IMR-90 (cell line): ENCODE results near the gene ADARB2.

ENCODE experiments used
- BHLHE40 ChIP-seq: fragments of 150-350 bp; IDR thresholded peaks from 2 replicates; pipeline ENCODE4 v1.6.1; 2016; ENCODE audit warnings: mild to moderate bottlenecking, low read depth, low read length
- RAD21 ChIP-seq: IDR thresholded peaks from 2 replicates; pipeline ENCODE4 v1.6.1; 2012; ENCODE audit warnings: low read length, improper control_type of control experiment
- TF ChIP-seq, protein P1 (sequence below): conservative IDR thresholded peaks from 2 replicates; pipeline ENCODE4 v1.5.1; 2012; ENCODE audit warnings: mild to moderate bottlenecking, low read depth, low read length, improper control_type of control experiment

GRCh38 chr10:1199897-1200721 lies 537.2 kb downstream of the ADARB2 start:
- TF ChIP-seq BHLHE40: no peak
- TF ChIP-seq, protein P1, sequence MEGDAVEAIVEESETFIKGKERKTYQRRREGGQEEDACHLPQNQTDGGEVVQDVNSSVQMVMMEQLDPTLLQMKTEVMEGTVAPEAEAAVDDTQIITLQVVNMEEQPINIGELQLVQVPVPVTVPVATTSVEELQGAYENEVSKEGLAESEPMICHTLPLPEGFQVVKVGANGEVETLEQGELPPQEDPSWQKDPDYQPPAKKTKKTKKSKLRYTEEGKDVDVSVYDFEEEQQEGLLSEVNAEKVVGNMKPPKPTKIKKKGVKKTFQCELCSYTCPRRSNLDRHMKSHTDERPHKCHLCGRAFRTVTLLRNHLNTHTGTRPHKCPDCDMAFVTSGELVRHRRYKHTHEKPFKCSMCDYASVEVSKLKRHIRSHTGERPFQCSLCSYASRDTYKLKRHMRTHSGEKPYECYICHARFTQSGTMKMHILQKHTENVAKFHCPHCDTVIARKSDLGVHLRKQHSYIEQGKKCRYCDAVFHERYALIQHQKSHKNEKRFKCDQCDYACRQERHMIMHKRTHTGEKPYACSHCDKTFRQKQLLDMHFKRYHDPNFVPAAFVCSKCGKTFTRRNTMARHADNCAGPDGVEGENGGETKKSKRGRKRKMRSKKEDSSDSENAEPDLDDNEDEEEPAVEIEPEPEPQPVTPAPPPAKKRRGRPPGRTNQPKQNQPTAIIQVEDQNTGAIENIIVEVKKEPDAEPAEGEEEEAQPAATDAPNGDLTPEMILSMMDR: no peak
- TF ChIP-seq RAD21: no peak
